ENCODE measurements around the gene ARHGEF28. TPM values are rescaled to one million over a fixed set of nuclear protein-coding genes. Genes with fewer than 3 reads are reported as not detected.

ARHGEF28 gene
- total and polyA plus RNA-seq, 12 donors = 0.62 to 3.4 (median 1.5) TPM

DNA sequence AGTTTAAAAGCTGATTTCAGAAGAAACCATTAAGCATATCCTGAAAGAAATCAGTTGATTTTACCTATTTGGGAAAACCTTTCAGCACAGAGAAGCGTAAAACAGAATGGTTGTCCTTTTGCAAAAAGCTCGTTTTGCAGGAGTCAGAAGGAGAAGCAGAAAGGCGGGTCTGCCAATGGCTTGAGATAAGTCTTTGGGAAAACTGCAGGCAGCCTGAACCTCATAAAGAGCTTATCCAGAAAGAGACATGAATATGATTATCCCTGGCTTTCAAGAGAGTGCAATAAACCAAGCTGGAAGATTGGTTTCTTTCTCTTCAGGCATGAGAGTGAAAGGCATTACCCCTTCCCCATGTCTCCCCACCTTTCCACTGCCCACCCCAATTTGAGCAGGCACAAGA, 353.3 kb downstream of the ARHGEF28 start:
- DNase-seq (no peak), ATAC-seq (no peak)
- H3K27ac ChIP-seq = no peak overlapping the region
- 87 to 88% methylated on average over 3 of the region's 3 CpGs for WGBS, 2 donors
- no peak overlapping the region for H3K4me3 ChIP-seq
- peaks cover 0 to 13% (median 0%) of the 10 kb centered on the region in 9 donors for H3K4me1 ChIP-seq
- TF ChIP-seq, protein P1, sequence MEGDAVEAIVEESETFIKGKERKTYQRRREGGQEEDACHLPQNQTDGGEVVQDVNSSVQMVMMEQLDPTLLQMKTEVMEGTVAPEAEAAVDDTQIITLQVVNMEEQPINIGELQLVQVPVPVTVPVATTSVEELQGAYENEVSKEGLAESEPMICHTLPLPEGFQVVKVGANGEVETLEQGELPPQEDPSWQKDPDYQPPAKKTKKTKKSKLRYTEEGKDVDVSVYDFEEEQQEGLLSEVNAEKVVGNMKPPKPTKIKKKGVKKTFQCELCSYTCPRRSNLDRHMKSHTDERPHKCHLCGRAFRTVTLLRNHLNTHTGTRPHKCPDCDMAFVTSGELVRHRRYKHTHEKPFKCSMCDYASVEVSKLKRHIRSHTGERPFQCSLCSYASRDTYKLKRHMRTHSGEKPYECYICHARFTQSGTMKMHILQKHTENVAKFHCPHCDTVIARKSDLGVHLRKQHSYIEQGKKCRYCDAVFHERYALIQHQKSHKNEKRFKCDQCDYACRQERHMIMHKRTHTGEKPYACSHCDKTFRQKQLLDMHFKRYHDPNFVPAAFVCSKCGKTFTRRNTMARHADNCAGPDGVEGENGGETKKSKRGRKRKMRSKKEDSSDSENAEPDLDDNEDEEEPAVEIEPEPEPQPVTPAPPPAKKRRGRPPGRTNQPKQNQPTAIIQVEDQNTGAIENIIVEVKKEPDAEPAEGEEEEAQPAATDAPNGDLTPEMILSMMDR (IDR thresholded peaks at IDR 0.05) = no peak
- no peaks in the 10 kb centered on the region for H3K36me3 ChIP-seq
- no peaks in the 10 kb centered on the region for H3K9me3 ChIP-seq
- intact Hi-C loops (cut with DNase I) = no loop called here
- H3K27me3 ChIP-seq = no peaks in the 10 kb centered on the region

DNA sequence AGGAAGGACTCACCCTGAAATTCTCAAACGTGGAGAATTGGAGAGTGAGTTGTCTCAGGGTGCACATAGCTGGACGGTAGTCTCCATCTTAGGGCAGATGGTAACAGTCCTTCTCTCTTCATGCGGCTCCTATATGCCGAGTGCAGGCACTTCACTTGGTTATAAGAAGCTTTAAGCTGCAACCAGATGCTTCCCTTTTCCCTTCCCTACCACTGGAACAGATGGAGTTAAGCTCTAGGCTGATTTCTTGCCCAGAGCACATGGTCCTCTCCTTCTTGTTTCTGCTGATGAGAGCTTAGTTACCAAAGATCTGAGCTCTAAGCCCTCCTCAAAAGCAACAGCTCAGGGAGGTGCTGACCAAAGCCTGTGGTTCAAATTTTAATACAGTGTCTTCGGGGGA, 355.7 kb downstream of the ARHGEF28 start:
- Histone ChIP-seq H3K4me1 (no peaks in the 10 kb centered on the region), H3K4me3 (no peak overlapping the region)
- intact Hi-C loops (cut with DNase I) = no loop called here

DNA sequence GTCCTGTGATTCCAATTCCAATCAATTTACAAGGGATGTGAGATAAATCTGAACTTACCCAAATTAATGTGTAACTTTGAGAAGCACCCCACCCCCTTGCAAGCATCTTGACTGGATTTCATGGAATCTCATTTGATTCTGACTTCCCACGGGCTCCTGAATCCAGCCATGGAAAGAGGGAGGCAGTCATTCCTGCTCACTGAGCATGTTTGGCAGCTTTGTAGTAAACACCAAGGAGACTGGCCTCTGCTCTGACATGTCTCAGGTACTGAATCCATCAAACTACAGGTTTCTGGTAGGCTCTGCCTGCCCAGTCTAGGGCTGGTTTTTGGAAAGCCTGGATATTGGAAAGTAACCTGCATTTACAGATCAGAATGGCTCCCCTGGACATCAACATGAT, 357.6 kb downstream of the ARHGEF28 start:
- TF ChIP-seq, protein P1 (IDR thresholded peaks at IDR 0.05) = no peak
- 57 to 64% methylated on average over 1 of the region's 1 CpG for WGBS, 2 donors
- Histone ChIP-seq H3K4me1 (no peaks in the 10 kb centered on the region), H3K9me3 (peaks cover 0 to 5% (median 0%) of the 10 kb centered on the region in 11 donors), H3K4me3 (no peak overlapping the region), H3K27me3 (no peaks in the 10 kb centered on the region), H3K36me3 (no peaks in the 10 kb centered on the region), H3K27ac (no peak overlapping the region)
- no peak for DNase-seq
- intact Hi-C loops (cut with DNase I) = no loop called here
- no peak for ATAC-seq

More for the DNA sequence above, 355.7 kb downstream of the ARHGEF28 start:
- H3K9me3 ChIP-seq = peaks cover 0 to 2% (median 0%) of the 10 kb centered on the region in 11 donors
- H3K27me3 ChIP-seq = no peaks in the 10 kb centered on the region
- TF ChIP-seq, protein P1 (IDR thresholded peaks at IDR 0.05) = no peak
- H3K27ac ChIP-seq = no peak overlapping the region
- no peaks in the 10 kb centered on the region for H3K36me3 ChIP-seq
- DNase-seq (no peak), ATAC-seq (no peak)
- WGBS, 2 donors = 88% methylated on average over 5 of the region's 5 CpGs

DNA sequence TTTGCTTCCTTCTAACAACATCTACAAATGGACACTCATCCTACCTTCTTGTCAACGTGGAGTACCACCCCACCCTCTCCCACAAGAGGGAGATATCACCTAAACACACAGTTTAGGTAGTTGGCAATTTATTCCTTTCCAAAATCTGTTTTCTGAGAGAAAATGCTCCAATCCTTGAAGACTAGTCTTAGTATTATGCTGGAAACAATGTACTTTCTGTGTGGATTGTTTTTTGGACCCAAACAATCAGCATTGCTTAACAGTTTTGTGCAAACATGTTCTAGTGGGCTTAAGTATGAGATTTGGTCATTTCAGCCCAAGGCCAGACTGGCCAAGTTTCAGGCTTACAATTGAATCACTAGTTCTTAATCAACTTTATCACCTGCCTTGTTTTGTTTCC, 359.1 kb downstream of the ARHGEF28 start:
- H3K36me3 ChIP-seq = no peaks in the 10 kb centered on the region
- H3K9me3 ChIP-seq = peaks cover 0 to 5% (median 0%) of the 10 kb centered on the region in 11 donors
- H3K4me1 ChIP-seq = no peaks in the 10 kb centered on the region
- H3K27me3 ChIP-seq = no peaks in the 10 kb centered on the region
- no peak overlapping the region for H3K27ac ChIP-seq
- no peak overlapping the region for H3K4me3 ChIP-seq
- 13 to 17% methylated on average over 1 of the region's 1 CpG for WGBS, 2 donors
- TF ChIP-seq, protein P1 (IDR thresholded peaks at IDR 0.05) = peak in 7 of 9 donors; percentile 12 to 41 (median 25)
- DNase-seq (no peak), ATAC-seq (peak in 1 of 8 donors; percentile 37)
- intact Hi-C loops (cut with DNase I) = no loop called here
